Measurements from ENCODE around the gene SLC30A1. TPM values are rescaled to one million over a fixed set of nuclear protein-coding genes. Genes with fewer than 3 reads are reported as not detected.

The SLC30A1 gene
- total and polyA plus RNA-seq, 10 of the 15 experiments (the other 5 are each of a cell fraction or from before 2014, with no cell fraction given), result 3.5 to 14.1 (median 8.8) TPM

- Histone ChIP-seq H3K4me2 (ENCODE audit: control insufficient read depth, insufficient read depth) (no peak overlapping the region), H3K27me3 (replicated peaks in 1 of 2; ENCODE audit: control insufficient read depth in 2 of 2, insufficient read depth in 2 of 2, low read length in 1 of 2) (no peaks in the 10 kb centered on the region), H2AFZ (ENCODE audit: control insufficient read depth, low read depth, low read length) (no peak overlapping the region), H3K27ac (ENCODE audit: control insufficient read depth, insufficient read depth) (no peak overlapping the region), H3K4me3 (no peak overlapping the region), H3K9me3 (replicated peaks; ENCODE audit: control insufficient read depth, insufficient read depth, low read length) (no peaks in the 10 kb centered on the region), H4K20me1 (ENCODE audit: control insufficient read depth, insufficient read depth) (no peaks in the 10 kb centered on the region), H3K4me1 (ENCODE audit: control insufficient read depth, insufficient read depth, low read length) (no peaks in the 10 kb centered on the region; the same call in 1 of the 2 replicates), H3K36me3 (ENCODE audit: control insufficient read depth in 2 of 2, insufficient read depth in 2 of 2, low read length in 1 of 2) (no peaks in the 10 kb centered on the region), H3K79me2 (ENCODE audit: control insufficient read depth, insufficient read depth, low read length) (no peaks in the 10 kb centered on the region), H3K9ac (ENCODE audit: control insufficient read depth, insufficient read depth, low read length) (no peak overlapping the region)
- RAD21 ChIA-PET (ENCODE audit: unreplicated experiment), result no interaction called here
- DNase-seq (ENCODE audit: low read depth, low spot score), result no peak
- POLR2A ChIA-PET, result no interaction called here
- 82% methylated on average over 5 of the region's 5 CpGs for WGBS (ENCODE audit: insufficient coverage, insufficient replicate concordance, low lambda C conversion rate, missing lambda C conversion rate)
- no peak for ATAC-seq
- in situ Hi-C loops (cut with MboI) (no loop called here), intact Hi-C loops (cut with micrococcal nuclease; ENCODE audit: unreplicated experiment) (no loop called here)
- TF ChIP-seq POLR2A (IDR thresholded peaks at IDR 0.05; ENCODE audit: low read depth, low read length) (no peak), HCFC1 (IDR thresholded peaks at IDR 0.05; ENCODE audit: low read length) (no peak), ELK1 (IDR thresholded peaks at IDR 0.05; ENCODE audit: low read depth, low read length) (no peak), CBX3 (IDR thresholded peaks at IDR 0.05; ENCODE audit: borderline replicate concordance, low read depth) (no peak), PML (IDR thresholded peaks at IDR 0.05; ENCODE audit: low read length) (no peak), ZNF687 (IDR thresholded peaks at IDR 0.05) (no peak), CHD4 (IDR thresholded peaks at IDR 0.05) (no peak), ZBED1 (IDR thresholded peaks at IDR 0.05; ENCODE audit: borderline replicate concordance) (no peak), ZBTB33 (IDR thresholded peaks at IDR 0.05) (no peak), EZH2 (IDR thresholded peaks at IDR 0.05; ENCODE audit: borderline replicate concordance, control insufficient read depth, low read depth, low read length) (no peak), SMARCA5 (IDR thresholded peaks at IDR 0.05) (no peak), BACH1 (IDR thresholded peaks at IDR 0.05; ENCODE audit: borderline replicate concordance) (no peak), BMI1 (IDR thresholded peaks at IDR 0.05; ENCODE audit: borderline replicate concordance) (no peak), HDGF (IDR thresholded peaks at IDR 0.05) (no peak), ZNF384 (IDR thresholded peaks at IDR 0.05; ENCODE audit: borderline replicate concordance, low read depth, low read length) (no peak), ATF3 (IDR thresholded peaks at IDR 0.05; ENCODE audit: borderline replicate concordance, extremely low read depth, low read depth, low read length) (no peak), JUND (IDR thresholded peaks at IDR 0.05; ENCODE audit: low read depth, low read length) (no peak), RCOR1 (conservative IDR thresholded peaks at IDR 0.05; ENCODE audit: low read depth, low read length) (no peak), SIN3A (IDR thresholded peaks at IDR 0.05; ENCODE audit: low read depth, low read length) (no peak)
- no peak for FAIRE-seq
- SMC1A ChIA-PET (ENCODE audit: uncharacterized antibody, unreplicated experiment), result no interaction called here
- BruUV-seq (replicated peaks), result no TSS peak
- CTCF ChIA-PET, result interaction anchor here (0.9 kb wide), 1 partner anchor 36 kb away, joined by 3 read pairs; no protein-coding TSS in a partner anchor
Observed at GRCh38 chr1:211616965-211617297, 38.0 kb upstream of the SLC30A1 start.
